GM10248 (cell line): ENCODE measurements around the gene AMDHD1.

Experiments used
- CTCF ChIA-PET: fragments of 300-600 bp; sonication (Branson Sonifier 250); formaldehyde crosslinking; extraction: SDS; loops from one replicate; lab custom pipeline; 2021; ENCODE audit warnings: antibody characterized with exemption; lab: Yijun Ruan, JAX
- POLR2A ChIA-PET: fragments of 350-650 bp; sonication (Branson Sonifier 250); formaldehyde crosslinking; extraction: SDS; loops from one replicate; lab custom pipeline; 2020; ENCODE audit warnings: antibody characterized with exemption; lab: Yijun Ruan, JAX
- DNase-seq: peaks from one replicate; pipeline ENCODE4 v3.0.0; 2012; ENCODE audit errors: extremely low spot score
- TF ChIP-seq, protein P1 (sequence below): IDR thresholded peaks from 2 replicates; pipeline ENCODE4 v1.5.1; 2012; ENCODE audit warnings: mild to moderate bottlenecking, low read depth; ENCODE audit errors: extremely low read depth, missing control alignments, control extremely low read depth

The AMDHD1 gene

DNA sequence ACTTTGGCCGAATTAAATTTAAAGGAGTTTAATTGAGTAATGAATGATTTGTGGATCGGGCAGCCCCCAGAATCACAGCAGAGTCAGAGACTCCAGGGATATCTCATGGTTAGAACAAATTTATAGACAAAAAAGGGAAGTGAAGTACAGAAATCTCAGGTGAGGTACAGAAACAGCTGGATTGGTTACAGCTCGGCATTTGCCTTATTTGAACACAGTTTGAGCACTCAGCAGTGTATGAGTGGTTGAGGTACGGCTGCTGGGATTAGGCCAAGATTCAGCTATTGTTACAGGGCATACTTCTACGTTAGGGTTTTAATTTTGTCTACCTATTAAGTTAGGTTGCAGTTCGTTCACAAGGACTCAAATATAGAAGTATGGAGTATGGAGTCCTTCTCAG, 24.0 kb upstream of the AMDHD1 start:
- ChIA-PET POLR2A (no interaction called here), CTCF (interaction anchor here (0.6 to 3.4 kb wide), 18 partner anchors 10 to 601 kb away, joined by 3 to 19 read pairs (median 4); no protein-coding TSS in a partner anchor)
- no peak for DNase-seq
- TF ChIP-seq, protein P1, sequence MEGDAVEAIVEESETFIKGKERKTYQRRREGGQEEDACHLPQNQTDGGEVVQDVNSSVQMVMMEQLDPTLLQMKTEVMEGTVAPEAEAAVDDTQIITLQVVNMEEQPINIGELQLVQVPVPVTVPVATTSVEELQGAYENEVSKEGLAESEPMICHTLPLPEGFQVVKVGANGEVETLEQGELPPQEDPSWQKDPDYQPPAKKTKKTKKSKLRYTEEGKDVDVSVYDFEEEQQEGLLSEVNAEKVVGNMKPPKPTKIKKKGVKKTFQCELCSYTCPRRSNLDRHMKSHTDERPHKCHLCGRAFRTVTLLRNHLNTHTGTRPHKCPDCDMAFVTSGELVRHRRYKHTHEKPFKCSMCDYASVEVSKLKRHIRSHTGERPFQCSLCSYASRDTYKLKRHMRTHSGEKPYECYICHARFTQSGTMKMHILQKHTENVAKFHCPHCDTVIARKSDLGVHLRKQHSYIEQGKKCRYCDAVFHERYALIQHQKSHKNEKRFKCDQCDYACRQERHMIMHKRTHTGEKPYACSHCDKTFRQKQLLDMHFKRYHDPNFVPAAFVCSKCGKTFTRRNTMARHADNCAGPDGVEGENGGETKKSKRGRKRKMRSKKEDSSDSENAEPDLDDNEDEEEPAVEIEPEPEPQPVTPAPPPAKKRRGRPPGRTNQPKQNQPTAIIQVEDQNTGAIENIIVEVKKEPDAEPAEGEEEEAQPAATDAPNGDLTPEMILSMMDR = no peak

DNA sequence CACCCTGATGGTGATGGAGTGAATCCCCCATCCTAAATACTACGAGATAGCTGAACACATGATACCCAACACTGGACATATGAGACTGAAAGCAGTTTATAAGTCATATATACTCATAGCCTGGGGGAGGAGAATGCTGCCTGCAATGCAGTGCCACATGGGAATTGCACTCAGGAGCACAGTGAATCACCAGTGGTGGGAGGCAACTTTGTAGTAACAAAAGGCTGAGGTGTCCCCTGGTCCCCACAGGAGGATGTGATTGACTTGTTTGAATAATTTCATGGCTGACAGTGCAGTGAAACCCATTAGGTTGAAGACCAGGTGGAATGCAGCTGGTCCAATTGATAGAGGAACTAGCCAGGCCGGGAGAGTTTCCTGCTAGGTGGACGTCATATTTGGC, 20.9 kb upstream of the AMDHD1 start:
- ChIA-PET POLR2A (no interaction called here), CTCF (no interaction called here)
- TF ChIP-seq, protein P1 = no peak
- no peak for DNase-seq

DNA sequence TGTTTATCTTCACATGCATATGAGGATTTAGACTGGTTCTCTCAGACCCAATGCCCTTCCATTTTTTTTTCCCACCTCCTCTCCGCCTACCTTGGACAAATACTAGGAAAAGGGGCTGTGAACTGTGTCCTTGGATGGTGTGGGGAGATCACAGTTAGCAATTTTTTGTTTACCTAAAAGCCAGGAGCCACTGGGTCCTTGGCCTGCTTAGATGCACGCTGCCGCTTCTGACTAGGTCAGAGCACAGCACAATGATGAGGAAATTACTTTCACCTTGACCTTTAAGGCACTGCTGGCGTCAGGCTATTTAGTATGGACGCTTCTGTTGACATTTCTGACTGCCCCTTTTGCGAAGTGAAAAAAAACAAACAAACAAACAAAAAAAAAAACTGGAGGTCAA, 2.6 kb upstream of the AMDHD1 start:
- ChIA-PET POLR2A (no interaction called here), CTCF (interaction anchor here (1.8 to 6.1 kb wide), 2 partner anchors 14 to 23 kb away, joined by 5 to 34 read pairs; no protein-coding TSS in a partner anchor)
- TF ChIP-seq, protein P1 = no peak
- DNase-seq = no peak

DNA sequence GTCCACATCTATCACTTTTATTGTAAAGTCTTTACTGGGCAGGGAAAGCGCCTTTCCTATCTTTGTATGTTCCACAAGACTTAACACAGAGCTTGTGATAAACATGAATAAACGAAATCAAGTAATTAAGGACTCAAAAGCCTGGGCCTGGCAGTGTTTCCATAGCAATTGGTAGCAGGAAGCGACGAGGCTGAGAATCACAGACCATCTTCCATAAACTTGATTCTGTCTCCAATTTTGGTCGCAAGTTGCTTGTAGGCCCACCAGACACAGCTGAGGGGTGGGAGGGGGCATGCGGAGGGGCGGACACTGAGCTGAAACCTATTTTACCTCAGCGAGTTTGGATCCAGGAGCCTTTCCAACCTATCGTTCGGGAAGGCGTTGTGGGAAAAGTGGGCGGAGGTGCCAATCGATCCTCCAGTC, 1.0 kb upstream of the AMDHD1 start:
- CTCF ChIA-PET = interaction anchor here (0.8 to 6.1 kb wide), 6 partner anchors 13 to 145 kb away, joined by 3 to 34 read pairs (median 3); no protein-coding TSS in a partner anchor

DNA sequence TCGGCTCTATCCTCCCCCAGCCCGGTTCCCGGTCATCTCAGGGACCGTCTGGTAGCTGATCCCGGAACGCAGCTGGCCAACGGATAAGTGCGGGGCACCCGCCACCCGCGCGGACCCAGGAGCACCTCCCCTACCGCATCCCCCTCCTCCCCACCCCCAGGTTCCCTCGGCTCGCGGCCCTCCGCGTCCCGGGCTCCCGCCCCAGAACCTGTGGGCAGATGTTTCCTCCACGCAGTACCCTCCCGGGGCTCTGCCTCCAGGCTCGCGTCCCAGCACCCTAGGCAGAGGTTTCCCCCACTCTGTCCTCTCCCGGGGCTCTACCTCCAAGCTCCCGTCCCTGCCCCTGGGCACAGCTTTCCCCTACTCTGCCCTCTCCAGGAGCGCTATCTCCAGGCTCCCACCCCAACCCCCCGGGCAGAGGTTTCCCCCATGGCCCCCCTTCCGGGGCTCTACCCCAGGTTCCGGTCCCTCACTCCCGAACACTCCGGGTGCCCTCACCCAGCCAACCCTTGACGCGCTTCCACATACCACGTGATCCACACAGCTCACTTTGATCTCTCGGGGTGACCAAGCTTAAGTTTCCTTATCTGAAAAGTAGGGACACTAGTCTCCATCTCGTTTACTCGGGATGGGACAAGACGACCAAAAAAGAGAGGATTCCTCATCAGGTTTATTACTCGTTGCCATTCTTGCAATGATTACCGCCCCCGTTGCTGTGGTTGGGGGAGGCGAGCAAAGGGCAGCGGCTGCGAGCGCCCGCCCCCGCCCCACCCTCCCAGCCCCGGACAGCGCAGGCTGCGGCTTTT, 404 bp upstream of the AMDHD1 start, which contains the start of gene CCDC38:
Gene CCDC38 (minus strand): TSS at position 91 of the 806 bp plus-strand sequence. CDS start 6,105 bp downstream, outside the sequence.
- TF ChIP-seq, protein P1 = no peak
- CTCF ChIA-PET = interaction anchor here (1.2 to 6.1 kb wide), 4 partner anchors 12 to 145 kb away, joined by 3 to 34 read pairs (median 6); no protein-coding TSS in a partner anchor
- POLR2A ChIA-PET = no interaction called here
- peak; percentile 93 for DNase-seq

More for the DNA sequence above, 1.0 kb upstream of the AMDHD1 start:
- TF ChIP-seq, protein P1 = no peak
- DNase-seq = no peak
- POLR2A ChIA-PET = no interaction called here

DNA sequence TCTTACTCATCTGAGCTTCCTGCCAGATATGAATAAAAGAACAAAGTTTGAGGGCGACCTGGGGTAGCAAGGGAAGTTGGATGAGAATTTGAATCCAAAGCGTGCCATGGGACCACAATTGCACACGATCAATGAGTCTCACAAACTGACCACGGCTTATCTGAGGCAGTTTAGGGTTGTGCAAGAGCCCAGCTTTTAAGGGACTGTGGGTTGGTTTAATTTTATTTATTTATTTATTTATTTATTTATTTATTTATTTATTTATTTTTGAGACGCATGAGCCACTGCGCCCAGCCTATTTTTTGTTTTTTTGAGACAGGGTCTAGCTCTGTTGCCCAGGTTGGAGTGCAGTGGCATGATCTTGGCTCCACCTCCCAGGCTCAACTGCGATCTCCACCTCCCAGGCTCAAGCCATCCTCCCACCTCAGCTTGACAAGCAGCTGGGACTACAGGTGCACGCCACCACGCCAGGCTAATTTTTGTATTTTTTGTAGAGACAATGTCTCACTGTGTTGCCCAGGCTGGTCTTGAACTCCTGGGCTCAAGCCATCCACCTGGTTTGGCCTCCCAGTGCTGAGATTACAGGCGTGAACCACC, 1.1 kb downstream of the AMDHD1 start:
- ChIA-PET POLR2A (no interaction called here), CTCF (interaction anchor here (1.2 to 6.1 kb wide), 3 partner anchors 11 to 54 kb away, joined by 5 to 34 read pairs (median 9); no protein-coding TSS in a partner anchor)
- TF ChIP-seq, protein P1 = no peak
- DNase-seq = no peak
